NT2/D1 (cell line): ENCODE results near the gene ARHGEF2.

Experiments
- SUZ12 ChIP-seq: IDR thresholded peaks from 2 replicates; pipeline ENCODE4 v1.6.1; 2011; ENCODE audit not compliant: insufficient read length, insufficient read depth; ENCODE audit errors: extremely low read depth
- YY1 ChIP-seq: IDR thresholded peaks from 2 replicates; pipeline ENCODE4 v1.6.1; 2011; ENCODE audit not compliant: insufficient read length, insufficient read depth
- ZNF274 ChIP-seq: IDR thresholded peaks from 2 replicates; pipeline ENCODE4 v1.6.1; 2011; ENCODE audit warnings: mild to moderate bottlenecking, low read depth, low read length

GRCh38 chr1:155900161-155900560 is 78.2 kb downstream of the ARHGEF2 start:
- no peak for TF ChIP-seq YY1
- TF ChIP-seq ZNF274 = no peak
- no peak for TF ChIP-seq SUZ12
